Hepatocyte (in vitro differentiated cells): Measurements from ENCODE around the gene CDH11.

Experiments used
- CTCF ChIP-seq: fragments of 200-600 bp; sonication (generic); IDR thresholded peaks from 2 replicates; pipeline ENCODE4 v1.5.1; 2016; ENCODE audit warnings: antibody characterized with exemption, mild to moderate bottlenecking; ENCODE audit not compliant: poor library complexity
- EZH2 ChIP-seq: fragments of 200-600 bp; sonication (generic); IDR thresholded peaks from 2 replicates; pipeline ENCODE4 v1.6.1; 2016; ENCODE audit warnings: antibody characterized with exemption, mild to moderate bottlenecking, borderline replicate concordance

- TF ChIP-seq EZH2 (no peak), CTCF (no peak)
Measured at GRCh38 chr16:65002265-65002664, 119.6 kb downstream of the CDH11 start.
